Measurements from ENCODE around the gene CCDC39.
"Not testable (repeated sequence)": the region's sequence is repeated elsewhere in the genome, so short reads cannot be mapped to it uniquely, and the experiment has no call there.

The CCDC39 gene

DNA sequence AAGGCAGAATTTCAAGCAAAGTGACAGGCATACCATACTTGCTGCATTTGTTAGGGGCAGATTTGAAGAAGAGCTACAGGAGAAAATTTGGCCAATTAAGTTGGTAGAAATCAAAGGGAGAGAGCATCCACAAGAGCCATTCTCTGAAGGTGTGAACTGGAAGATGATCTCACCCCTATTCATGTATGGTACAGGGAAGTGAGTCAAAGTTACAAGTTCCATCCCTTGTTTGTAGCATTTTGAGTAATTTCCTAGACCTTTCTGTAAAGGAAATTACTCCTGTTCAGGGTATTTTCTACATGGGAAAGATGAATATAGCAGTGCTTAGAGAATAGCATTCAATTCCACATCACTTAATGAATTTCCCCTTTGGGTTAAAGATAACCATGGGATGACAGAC lies 48.9 kb downstream of the CCDC39 start:
- DNase-seq (ENCODE audit: low read depth), result no peak
- H3K4me3 ChIP-seq (ENCODE audit: low read length), result no peak overlapping the region
- TF ChIP-seq, protein P1, sequence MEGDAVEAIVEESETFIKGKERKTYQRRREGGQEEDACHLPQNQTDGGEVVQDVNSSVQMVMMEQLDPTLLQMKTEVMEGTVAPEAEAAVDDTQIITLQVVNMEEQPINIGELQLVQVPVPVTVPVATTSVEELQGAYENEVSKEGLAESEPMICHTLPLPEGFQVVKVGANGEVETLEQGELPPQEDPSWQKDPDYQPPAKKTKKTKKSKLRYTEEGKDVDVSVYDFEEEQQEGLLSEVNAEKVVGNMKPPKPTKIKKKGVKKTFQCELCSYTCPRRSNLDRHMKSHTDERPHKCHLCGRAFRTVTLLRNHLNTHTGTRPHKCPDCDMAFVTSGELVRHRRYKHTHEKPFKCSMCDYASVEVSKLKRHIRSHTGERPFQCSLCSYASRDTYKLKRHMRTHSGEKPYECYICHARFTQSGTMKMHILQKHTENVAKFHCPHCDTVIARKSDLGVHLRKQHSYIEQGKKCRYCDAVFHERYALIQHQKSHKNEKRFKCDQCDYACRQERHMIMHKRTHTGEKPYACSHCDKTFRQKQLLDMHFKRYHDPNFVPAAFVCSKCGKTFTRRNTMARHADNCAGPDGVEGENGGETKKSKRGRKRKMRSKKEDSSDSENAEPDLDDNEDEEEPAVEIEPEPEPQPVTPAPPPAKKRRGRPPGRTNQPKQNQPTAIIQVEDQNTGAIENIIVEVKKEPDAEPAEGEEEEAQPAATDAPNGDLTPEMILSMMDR (conservative IDR thresholded peaks at IDR 0.05; ENCODE audit: low read depth, low read length), result no peak

GRCh38 chr3:180626844-180627243 lies 52.4 kb downstream of the CCDC39 start:
- no peak overlapping the region for H3K4me3 ChIP-seq (ENCODE audit: low read length)
- TF ChIP-seq, protein P1 (conservative IDR thresholded peaks at IDR 0.05; ENCODE audit: low read depth, low read length), result no peak

DNA sequence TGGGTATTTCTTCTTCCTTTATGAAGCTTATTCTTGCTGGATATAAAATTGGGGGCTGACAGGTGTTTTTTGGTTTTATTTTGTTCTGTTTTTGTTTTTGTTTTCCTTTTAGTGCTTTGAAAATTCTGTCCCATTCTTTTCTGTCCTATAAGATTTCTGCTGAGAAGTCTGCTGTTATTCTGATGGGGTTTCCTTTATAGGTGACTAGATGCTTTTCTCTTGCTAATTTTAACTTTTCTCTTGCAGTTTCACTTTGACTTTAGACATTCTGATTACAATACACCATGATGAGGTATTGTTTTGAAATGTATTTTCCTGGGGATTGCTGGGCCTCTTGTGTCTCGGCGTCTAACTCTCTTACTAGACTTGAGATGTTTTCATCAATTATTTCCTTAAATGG lies 54.6 kb downstream of the CCDC39 start:
- no peak for DNase-seq (ENCODE audit: low read depth)
- H3K4me3 ChIP-seq (ENCODE audit: low read length), result no peak overlapping the region
- TF ChIP-seq, protein P1 (conservative IDR thresholded peaks at IDR 0.05; ENCODE audit: low read depth, low read length), result no peak

More at GRCh38 chr3:180626844-180627243, 52.4 kb downstream of the CCDC39 start:
- no peak for DNase-seq (ENCODE audit: low read depth)

GRCh38 chr3:180619723-180620122 lies 59.6 kb downstream of the CCDC39 start:
- TF ChIP-seq, protein P1 (conservative IDR thresholded peaks at IDR 0.05; ENCODE audit: low read depth, low read length), result no peak

GRCh38 chr3:180618563-180618962 lies 60.7 kb downstream of the CCDC39 start:
- not testable (repeated sequence) for H3K4me3 ChIP-seq (ENCODE audit: low read length); DNase-seq (ENCODE audit: low read depth)

More at GRCh38 chr3:180619723-180620122, 59.6 kb downstream of the CCDC39 start:
- H3K4me3 ChIP-seq (ENCODE audit: low read length), result no peak overlapping the region
- DNase-seq (ENCODE audit: low read depth), result no peak

- H3K4me3 ChIP-seq (ENCODE audit: low read length), result no peak overlapping the region
- TF ChIP-seq, protein P1 (conservative IDR thresholded peaks at IDR 0.05; ENCODE audit: low read depth, low read length), result no peak
- no peak for DNase-seq (ENCODE audit: low read depth)
These were observed 62.2 kb downstream of the CCDC39 start for GRCh38 chr3:180617049-180617448.

DNA sequence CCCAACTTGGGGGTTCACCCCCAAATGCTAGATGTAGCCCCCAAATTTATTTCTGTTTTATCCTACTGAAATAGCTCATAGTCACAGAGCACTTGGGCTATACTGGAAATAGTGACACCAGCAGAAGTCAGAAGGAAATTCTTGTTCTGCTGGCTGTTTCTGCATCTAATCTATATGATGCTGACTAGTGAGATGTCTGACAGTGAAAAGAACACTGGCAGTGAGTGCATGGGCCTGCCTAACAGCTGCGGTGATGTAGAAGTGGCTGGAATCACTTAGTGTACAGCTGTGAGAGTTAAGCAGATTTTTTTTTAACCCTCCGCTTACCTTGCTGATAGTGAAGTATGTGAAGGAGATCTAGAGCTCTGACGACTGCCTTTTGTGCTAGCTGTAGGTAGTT lies 63.3 kb downstream of the CCDC39 start:
- DNase-seq (ENCODE audit: low read depth), result no peak
- no peak overlapping the region for H3K4me3 ChIP-seq (ENCODE audit: low read length)

More for the DNA sequence above, 63.3 kb downstream of the CCDC39 start:
- TF ChIP-seq, protein P1 (conservative IDR thresholded peaks at IDR 0.05; ENCODE audit: low read depth, low read length), result no peak
